Tibial nerve (tissue), 4 donors: ENCODE results near the gene SHC4. TPM values are rescaled to one million over a fixed set of nuclear protein-coding genes. Genes with fewer than 3 reads are reported as not detected.

Source experiments
- DNase-seq, 2 donors: peaks; one replicate each; pipeline ENCODE4 v3.0.0-alpha.2; 2019; ENCODE audit warnings: low spot score in 2 of 2
- H3K27ac ChIP-seq, 4 donors: fragments of 200-600 bp; sonication (generic) in 3 of 4; one replicate each; pipeline ENCODE4 v1.5.1; 2017 to 2019; ENCODE audit warnings: mild to moderate bottlenecking in 1 of 4
- H3K27me3 ChIP-seq, 2 donors: fragments of 200-600 bp; sonication (generic) in 1 of 2; one replicate each; pipeline versions ENCODE4 v1.5.1 to v1.6.0; 2017 to 2019
- H3K36me3 ChIP-seq, 3 donors: fragments of 200-600 bp; sonication (generic); one replicate each; pipeline ENCODE4 v1.5.1; 2018 to 2019
- H3K4me1 ChIP-seq, 4 donors: fragments of 200-600 bp; sonication (generic) in 3 of 4; one replicate each; pipeline ENCODE4 v1.5.1; 2017 to 2019
- H3K4me3 ChIP-seq, 4 donors: fragments of 200-600 bp; sonication (generic) in 3 of 4; one replicate each; pipeline ENCODE4 v1.5.1; 2017 to 2019; ENCODE audit warnings: mild to moderate bottlenecking in 1 of 4, moderate library complexity in 1 of 4
- H3K9me3 ChIP-seq, 4 donors: fragments of 200-600 bp; sonication (generic) in 3 of 4; one replicate each; pipeline ENCODE4 v1.5.1; 2017 to 2019
- EP300 ChIP-seq, 2 donors: sonication (generic); formaldehyde crosslinking; IDR thresholded peaks; one replicate each; pipeline ENCODE4 v1.6.1; 2017; ENCODE audit warnings: antibody characterized with exemption in 2 of 2, mild to moderate bottlenecking in 1 of 2
- POLR2A ChIP-seq, 2 donors: fragments of 450-650 bp; IDR thresholded peaks; one replicate each; pipeline ENCODE4 v1.6.1; 2017; ENCODE audit warnings: antibody characterized with exemption in 2 of 2, mild to moderate bottlenecking in 2 of 2, moderate library complexity in 2 of 2
- WGBS, 2 donors: methylation state at CpG; one replicate each; pipeline ENCODE4 v1.1.5; 2018; 5-methylcytosine and 5-hydroxymethylcytosine counted together
- total RNA-seq, 4 donors: library from RNA; depleted of rRNA; stranded (reverse); fragments of >200 nt; gene quantifications; one replicate each; pipeline ENCODE4 v1.1.0, GENCODE V29; 2016
- TF ChIP-seq, protein P1 (sequence below), 5 experiments: fragments of 200-600 bp in 3 of 5; fragments of 450-650 bp in 2 of 5; sonication (generic) in 3 of 5; IDR thresholded peaks; one replicate each; pipeline ENCODE4 v1.5.1; 2016 to 2019; ENCODE audit warnings: antibody characterized with exemption in 5 of 5, mild to moderate bottlenecking in 3 of 5, moderate library complexity in 2 of 5

SHC4 gene
- total RNA-seq, 4 donors from 2014 or later = 36.9 to 71.7 (median 47.5) TPM

DNA sequence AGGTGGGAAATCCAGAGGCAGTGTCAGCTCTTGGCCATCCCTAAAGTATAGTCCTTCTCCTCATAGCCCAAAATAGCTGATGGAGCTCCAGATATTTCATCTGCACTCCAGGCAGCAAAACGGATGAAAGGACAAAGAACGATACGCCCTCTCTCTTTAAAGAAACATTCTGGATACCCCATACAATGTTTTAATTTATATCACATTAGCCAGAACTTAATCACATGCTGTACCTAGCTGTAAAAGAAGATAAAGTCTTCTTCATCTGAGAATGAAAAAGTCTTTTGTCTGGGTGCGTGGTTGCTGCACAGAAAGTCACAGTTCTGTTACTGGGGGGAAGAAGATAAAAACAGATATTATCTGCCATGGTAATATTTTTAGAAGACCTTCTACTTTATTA is 4.3 kb upstream of the SHC4 start:
- no peak overlapping the region for H3K27ac ChIP-seq
- WGBS, 2 donors = 72 to 77% methylated on average over 4 of the region's 4 CpGs
- H3K36me3 ChIP-seq = no peaks in the 10 kb centered on the region

DNA sequence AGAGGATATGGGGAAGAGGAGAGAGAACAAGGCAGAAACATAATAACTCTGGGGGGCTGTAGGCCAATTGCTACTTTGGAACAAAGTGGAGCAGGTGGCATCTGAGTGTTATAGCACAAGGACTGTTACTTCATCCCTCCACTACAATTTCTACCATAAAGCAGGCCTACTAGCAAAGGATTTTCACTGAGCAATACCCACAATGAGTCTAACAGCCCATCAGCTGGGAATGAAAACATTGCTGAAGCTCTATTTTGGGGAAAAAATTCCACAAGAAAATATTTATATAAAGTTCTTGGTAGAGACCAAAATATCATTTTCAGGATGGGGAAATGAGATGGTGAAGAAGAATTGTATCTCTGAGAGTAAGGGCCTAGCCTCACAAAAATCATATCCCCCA is 3.6 kb upstream of the SHC4 start:
- H3K36me3 ChIP-seq = no peaks in the 10 kb centered on the region
- no peak overlapping the region for H3K27ac ChIP-seq
- peaks cover 0 to 16% (median 1%) of the 10 kb centered on the region in 4 donors for H3K4me1 ChIP-seq
- no peaks in the 10 kb centered on the region for H3K9me3 ChIP-seq
- DNase-seq = no peak
- no peak for TF ChIP-seq POLR2A (IDR thresholded peaks at IDR 0.05)
- TF ChIP-seq, protein P1, sequence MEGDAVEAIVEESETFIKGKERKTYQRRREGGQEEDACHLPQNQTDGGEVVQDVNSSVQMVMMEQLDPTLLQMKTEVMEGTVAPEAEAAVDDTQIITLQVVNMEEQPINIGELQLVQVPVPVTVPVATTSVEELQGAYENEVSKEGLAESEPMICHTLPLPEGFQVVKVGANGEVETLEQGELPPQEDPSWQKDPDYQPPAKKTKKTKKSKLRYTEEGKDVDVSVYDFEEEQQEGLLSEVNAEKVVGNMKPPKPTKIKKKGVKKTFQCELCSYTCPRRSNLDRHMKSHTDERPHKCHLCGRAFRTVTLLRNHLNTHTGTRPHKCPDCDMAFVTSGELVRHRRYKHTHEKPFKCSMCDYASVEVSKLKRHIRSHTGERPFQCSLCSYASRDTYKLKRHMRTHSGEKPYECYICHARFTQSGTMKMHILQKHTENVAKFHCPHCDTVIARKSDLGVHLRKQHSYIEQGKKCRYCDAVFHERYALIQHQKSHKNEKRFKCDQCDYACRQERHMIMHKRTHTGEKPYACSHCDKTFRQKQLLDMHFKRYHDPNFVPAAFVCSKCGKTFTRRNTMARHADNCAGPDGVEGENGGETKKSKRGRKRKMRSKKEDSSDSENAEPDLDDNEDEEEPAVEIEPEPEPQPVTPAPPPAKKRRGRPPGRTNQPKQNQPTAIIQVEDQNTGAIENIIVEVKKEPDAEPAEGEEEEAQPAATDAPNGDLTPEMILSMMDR (IDR thresholded peaks at IDR 0.05) = no peak
- TF ChIP-seq EP300 (IDR thresholded peaks at IDR 0.05) = no peak
- H3K4me3 ChIP-seq = no peak overlapping the region
- H3K27me3 ChIP-seq = no peaks in the 10 kb centered on the region

More for the DNA sequence above, 4.3 kb upstream of the SHC4 start:
- no peak overlapping the region for H3K4me3 ChIP-seq
- H3K9me3 ChIP-seq = no peaks in the 10 kb centered on the region
- H3K27me3 ChIP-seq = no peaks in the 10 kb centered on the region
- H3K4me1 ChIP-seq = peaks cover 0 to 10% (median 1%) of the 10 kb centered on the region in 4 donors
- TF ChIP-seq EP300 (IDR thresholded peaks at IDR 0.05) = no peak
- DNase-seq = no peak

DNA sequence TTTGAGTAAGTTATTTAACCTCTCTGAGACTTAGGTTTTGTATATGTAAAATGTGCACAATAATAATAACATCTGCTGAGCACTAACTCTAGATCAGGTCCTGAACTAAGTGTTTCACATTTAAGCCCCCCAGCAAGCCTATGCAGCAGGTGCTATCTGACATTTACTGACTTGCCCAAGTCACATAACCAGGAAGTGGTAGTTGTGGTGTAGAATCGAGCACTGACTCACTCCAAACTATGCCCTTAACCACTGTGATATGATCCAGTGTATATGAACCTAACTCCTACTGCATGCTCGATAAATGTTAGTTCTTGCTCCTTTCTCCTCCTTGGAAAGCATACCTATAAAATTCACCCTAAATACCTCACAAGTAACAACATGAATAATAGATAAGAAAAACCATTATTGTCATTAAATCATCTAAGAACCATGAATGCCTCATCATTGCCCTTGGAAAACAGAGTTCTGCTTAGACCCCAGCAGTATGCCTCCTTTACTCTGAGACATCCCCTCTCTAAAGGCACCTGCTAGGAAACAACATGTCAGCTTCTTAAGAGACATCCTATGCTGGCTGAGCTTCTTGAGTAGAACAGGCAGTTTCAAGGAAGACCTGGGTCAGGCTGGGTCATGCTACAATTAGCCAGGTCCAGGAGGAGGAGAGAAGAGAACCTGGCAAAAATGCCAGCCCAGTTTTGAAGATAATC is 3.0 kb upstream of the SHC4 start:
- Histone ChIP-seq H3K9me3 (no peaks in the 10 kb centered on the region), H3K4me3 (no peak overlapping the region), H3K27ac (no peak overlapping the region), H3K36me3 (no peaks in the 10 kb centered on the region), H3K27me3 (no peaks in the 10 kb centered on the region), H3K4me1 (peaks cover 0 to 16% (median 1%) of the 10 kb centered on the region in 4 donors)
- TF ChIP-seq EP300 (IDR thresholded peaks at IDR 0.05) (no peak), POLR2A (IDR thresholded peaks at IDR 0.05) (no peak)
- TF ChIP-seq, protein P1 (IDR thresholded peaks at IDR 0.05) = no peak
- WGBS, 2 donors = 68 to 71% methylated on average over 2 of the region's 2 CpGs
- no peak for DNase-seq

DNA sequence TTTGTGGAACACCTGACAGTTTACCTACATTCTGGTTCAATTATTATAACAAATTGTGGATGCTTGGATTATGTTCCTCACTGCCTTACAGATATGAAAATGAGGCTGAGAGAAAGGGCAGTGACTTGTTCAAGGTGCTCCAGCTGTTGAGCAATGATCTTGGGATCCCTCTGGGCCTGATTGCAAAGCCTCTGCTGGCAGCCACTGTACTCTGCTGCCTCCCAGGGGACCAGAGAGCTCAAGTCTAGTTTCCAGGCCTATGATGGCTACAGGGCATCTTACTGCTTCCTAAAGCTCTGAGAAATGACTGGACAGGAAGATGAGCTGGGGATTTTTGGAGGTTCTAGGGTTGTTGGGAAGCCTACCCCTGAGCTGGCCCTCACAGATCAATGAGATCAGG is 2.3 kb upstream of the SHC4 start:
- TF ChIP-seq, protein P1 (IDR thresholded peaks at IDR 0.05) = peak in 3 of 5 experiments; percentile 10 to 13 (median 12)
- TF ChIP-seq EP300 (IDR thresholded peaks at IDR 0.05) = no peak
- Histone ChIP-seq H3K27ac (no peak overlapping the region), H3K4me3 (no peak overlapping the region), H3K27me3 (no peaks in the 10 kb centered on the region), H3K36me3 (no peaks in the 10 kb centered on the region), H3K9me3 (no peaks in the 10 kb centered on the region), H3K4me1 (peaks cover 0 to 16% (median 1%) of the 10 kb centered on the region in 4 donors)
- no peak for DNase-seq

DNA sequence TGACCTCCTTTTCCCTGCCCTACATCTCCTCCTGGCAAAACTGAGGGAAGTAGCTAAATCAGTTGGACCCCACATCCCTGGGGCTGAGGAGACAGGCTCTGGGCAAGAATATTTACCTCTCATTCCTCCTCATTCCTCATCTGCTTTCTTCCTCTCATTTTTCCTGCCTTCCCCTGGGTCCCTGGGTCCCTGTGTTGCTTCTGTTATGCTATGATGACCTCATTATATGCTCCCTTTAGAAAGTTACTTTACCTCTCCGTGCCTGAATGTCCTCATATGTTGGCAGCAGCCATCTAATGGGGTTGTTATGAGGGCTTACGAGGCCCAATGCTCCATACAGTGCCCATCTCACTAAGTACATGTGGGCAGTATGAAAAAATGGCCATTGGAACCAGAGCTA is 1.2 kb upstream of the SHC4 start:
- no peak overlapping the region for H3K4me3 ChIP-seq
- TF ChIP-seq, protein P1 (IDR thresholded peaks at IDR 0.05) = no peak
- no peak for TF ChIP-seq EP300 (IDR thresholded peaks at IDR 0.05)
- TF ChIP-seq POLR2A (IDR thresholded peaks at IDR 0.05) = no peak
- no peak overlapping the region for H3K27ac ChIP-seq
- WGBS, 2 donors = 73 to 83% methylated on average over 2 of the region's 2 CpGs
- H3K36me3 ChIP-seq = no peaks in the 10 kb centered on the region
- peaks cover 0 to 16% (median 1%) of the 10 kb centered on the region in 4 donors for H3K4me1 ChIP-seq
- DNase-seq = no peak
- no peaks in the 10 kb centered on the region for H3K27me3 ChIP-seq
- no peaks in the 10 kb centered on the region for H3K9me3 ChIP-seq
